PC-9 (cell line): ENCODE measurements around the gene HOOK2. TPM values are rescaled to one million over a fixed set of nuclear protein-coding genes. Genes with fewer than 3 reads are reported as not detected.
A peak's percentile ranks its signal among the peaks of the same experiment; 100 is the strongest.
"Not testable (repeated sequence)": the region's sequence is repeated elsewhere in the genome, so short reads cannot be mapped to it uniquely, and the experiment has no call there.

ENCODE experiments used
- BruUV-seq: library from RNA; stranded (reverse); fragments of 400-500 nt; replicated peaks from 2 replicates; lab custom pipeline; 2021; lab: Mats Ljungman, UMichigan
- CTCF ChIA-PET: fragments of 300-600 bp; sonication (Branson Sonifier 250); formaldehyde crosslinking; loops from one replicate; lab custom pipeline; 2022; ENCODE audit warnings: antibody characterized with exemption; lab: Charles Lee
- POLR2A ChIA-PET: fragments of 300-600 bp; sonication (Branson Sonifier 250); formaldehyde crosslinking; loops from one replicate; lab custom pipeline; 2022; ENCODE audit warnings: antibody characterized with exemption; ENCODE audit not compliant: unreplicated experiment; lab: Charles Lee
- DNase-seq, 2 experiments: peaks; one replicate each; pipeline versions ENCODE4 v3.0.0 to v3.0.0-alpha.2; 2015 to 2022; ENCODE audit warnings: mixed read lengths in 1 of 2
- H2AFZ ChIP-seq: fragments of 200-600 bp; sonication (generic); 2 replicates; pipeline ENCODE4 v1.8.1; 2017; ENCODE audit warnings: antibody characterized with exemption
- H3F3A ChIP-seq: fragments of 200-600 bp; sonication (generic); 2 replicates; pipeline ENCODE4 v1.8.1; 2017; ENCODE audit warnings: antibody characterized with exemption, mild to moderate bottlenecking, low read depth; ENCODE audit not compliant: insufficient read depth
- H3K27ac ChIP-seq: fragments of 200-600 bp; sonication (generic); 2 replicates; pipeline ENCODE4 v1.6.1; 2016; ENCODE audit warnings: mixed run types
- H3K27me3 ChIP-seq: fragments of 200-600 bp; sonication (generic); 2 replicates; pipeline ENCODE4 v1.6.1; 2016; ENCODE audit warnings: low read depth, mixed run types; ENCODE audit not compliant: insufficient read depth
- H3K36me3 ChIP-seq: fragments of 200-600 bp; sonication (generic); 2 replicates; pipeline ENCODE4 v1.6.1; 2016; ENCODE audit warnings: low read depth, mixed run types
- H3K4me1 ChIP-seq: fragments of 200-600 bp; sonication (generic); replicated peaks from 2 replicates; pipeline ENCODE4 v1.6.1; 2016; ENCODE audit warnings: mixed run types; ENCODE audit not compliant: insufficient read depth
- H3K4me2 ChIP-seq: fragments of 200-600 bp; sonication (generic); 2 replicates; pipeline ENCODE4 v1.6.1; 2017; ENCODE audit warnings: mixed run types
- H3K4me3 ChIP-seq: fragments of 200-600 bp; sonication (generic); 2 replicates; pipeline ENCODE4 v1.6.1; 2016; ENCODE audit warnings: mixed run types
- H3K79me2 ChIP-seq: fragments of 200-600 bp; sonication (generic); 2 replicates; pipeline ENCODE4 v1.6.1; 2017; ENCODE audit warnings: low read depth, mixed run types
- H3K9me2 ChIP-seq: fragments of 200-600 bp; sonication (generic); 2 replicates; pipeline ENCODE4 v1.8.1; 2017; ENCODE audit warnings: mild to moderate bottlenecking; ENCODE audit not compliant: insufficient read depth
- H3K9me3 ChIP-seq: fragments of 200-600 bp; sonication (generic); 2 replicates; pipeline ENCODE4 v1.8.1; 2016; ENCODE audit warnings: low read depth; ENCODE audit not compliant: insufficient read depth
- H4K20me1 ChIP-seq: fragments of 200-600 bp; sonication (generic); 2 replicates; pipeline ENCODE4 v1.8.1; 2017; ENCODE audit not compliant: insufficient read depth
- CTCF ChIP-seq: fragments of 200-600 bp; sonication (generic); conservative IDR thresholded peaks from 2 replicates; pipeline ENCODE4 v1.6.1; 2017; ENCODE audit warnings: mixed run types, antibody characterized with exemption, mild to moderate bottlenecking, moderate library complexity
- EZH2 ChIP-seq: fragments of 200-600 bp; sonication (generic); IDR thresholded peaks from 2 replicates; pipeline ENCODE4 v1.8.0; 2017; ENCODE audit warnings: antibody characterized with exemption, low read depth
- intact Hi-C: fragments of 100-400 bp; cut with micrococcal nuclease; formaldehyde crosslinking; loops from one replicate; pipeline ENCODE4 v1.10.0; 2022; ENCODE audit not compliant: unreplicated experiment
- total RNA-seq: library from RNA; stranded (reverse); gene quantifications from 2 replicates; pipeline ENCODE4 v1.2.3, GENCODE V29; 2021

The HOOK2 gene
- total RNA-seq, 1 experiment from 2014 or later, result 109 TPM

- Histone ChIP-seq H3K4me1 (peaks cover 27% of the 10 kb centered on the region), H3F3A (peaks cover 59% of the 10 kb centered on the region), H3K4me3 (peak overlapping the region; percentile 89), H3K36me3 (0 out of 2 replicates have a peak, but pooled peaks cover 7% of the 10 kb centered on the region), H3K79me2 (peaks cover 22% of the 10 kb centered on the region), H3K9me3 (no peaks in the 10 kb centered on the region), H4K20me1 (0 out of 2 replicates have a peak, but pooled peaks cover 5% of the 10 kb centered on the region), H3K27ac (no peak overlapping the region), H3K9me2 (no peaks in the 10 kb centered on the region), H3K4me2 (peak overlapping the region; percentile 95), H3K27me3 (no peaks in the 10 kb centered on the region), H2AFZ (peak overlapping the region; percentile 92)
- no peak for DNase-seq
- ChIA-PET POLR2A (interaction anchor here (0.5 to 0.7 kb wide), 2 partner anchors 23 to 34 kb away, joined by 3 read pairs; no protein-coding TSS in a partner anchor), CTCF (interaction anchor here (0.6 to 1.3 kb wide), 2 partner anchors 23 to 34 kb away, joined by 3 to 4 read pairs; no protein-coding TSS in a partner anchor)
- BruUV-seq, result TSS peak; percentile 49
- intact Hi-C loops, result no loop called here
- TF ChIP-seq CTCF, result no peak
- TF ChIP-seq EZH2, result no peak
Observed at GRCh38 chr19:12800923-12801465, 25.6 kb upstream of the HOOK2 start.

- peak overlapping the region; percentile 89 for H3K4me3 ChIP-seq
- POLR2A ChIA-PET, result interaction anchor here (0.5 kb wide), 1 partner anchor 23 kb away, joined by 3 read pairs; no protein-coding TSS in a partner anchor
- TF ChIP-seq CTCF, result no peak
- no peak for TF ChIP-seq EZH2
- CTCF ChIA-PET, result interaction anchor here (0.6 to 1.3 kb wide), 2 partner anchors 22 to 33 kb away, joined by 3 to 4 read pairs; no protein-coding TSS in a partner anchor
- H3K27me3 ChIP-seq, result no peaks in the 10 kb centered on the region
- H3K4me2 ChIP-seq, result peak overlapping the region; percentile 95
- H3K79me2 ChIP-seq, result peaks cover 22% of the 10 kb centered on the region
- DNase-seq, result no peak
- H3K36me3 ChIP-seq, result 0 out of 2 replicates have a peak, but pooled peaks cover 7% of the 10 kb centered on the region
- peaks cover 32% of the 10 kb centered on the region for H3K4me1 ChIP-seq
- H4K20me1 ChIP-seq, result 0 out of 2 replicates have a peak, but pooled peaks cover 5% of the 10 kb centered on the region
- H3K27ac ChIP-seq, result no peak overlapping the region
- H2AFZ ChIP-seq, result no peak overlapping the region
- intact Hi-C loops, result no loop called here
- no TSS peak for BruUV-seq
- H3K9me3 ChIP-seq, result no peaks in the 10 kb centered on the region
- no peaks in the 10 kb centered on the region for H3K9me2 ChIP-seq
- peaks cover 63% of the 10 kb centered on the region for H3F3A ChIP-seq
Observed at GRCh38 chr19:12800466-12800770, 25.1 kb upstream of the HOOK2 start.

- Histone ChIP-seq H3K4me2 (peak overlapping the region; percentile 95), H2AFZ (no peak overlapping the region), H3K4me3 (peak overlapping the region; percentile 89), H3K79me2 (peaks cover 25% of the 10 kb centered on the region), H4K20me1 (0 out of 2 replicates have a peak, but pooled peaks cover 5% of the 10 kb centered on the region), H3K27me3 (no peaks in the 10 kb centered on the region), H3K9me2 (no peaks in the 10 kb centered on the region), H3F3A (peaks cover 67% of the 10 kb centered on the region), H3K4me1 (peaks cover 37% of the 10 kb centered on the region), H3K9me3 (no peaks in the 10 kb centered on the region), H3K36me3 (0 out of 2 replicates have a peak, but pooled peaks cover 7% of the 10 kb centered on the region), H3K27ac (no peak overlapping the region)
- TF ChIP-seq EZH2 (no peak), CTCF (no peak)
- BruUV-seq, result no TSS peak
- ChIA-PET POLR2A (interaction anchor here (0.7 kb wide), 2 partner anchors 112 to 234 kb away, joined by 4 to 5 read pairs; no protein-coding TSS in a partner anchor), CTCF (no interaction called here)
- no peak for DNase-seq
- intact Hi-C loops, result no loop called here
Observed at GRCh38 chr19:12799742-12800465, 24.6 kb upstream of the HOOK2 start.

GRCh38 chr19:12797607-12798006 is 22.3 kb upstream of the HOOK2 start:
- H3K36me3 ChIP-seq, H3K27me3 ChIP-seq, H3K27ac ChIP-seq, H3K4me3 ChIP-seq, H3K9me3 ChIP-seq, DNase-seq, POLR2A ChIA-PET, H3K9me2 ChIP-seq, H3K4me2 ChIP-seq, H2AFZ ChIP-seq, BruUV-seq: not testable (repeated sequence)
- CTCF ChIA-PET, result interaction anchor here (0.7 to 1.3 kb wide), 2 partner anchors 23 to 45 kb away, joined by 9 to 20 read pairs; no protein-coding TSS in a partner anchor
- peaks cover 38% of the 10 kb centered on the region for H3K4me1 ChIP-seq
- peaks cover 73% of the 10 kb centered on the region for H3F3A ChIP-seq
- intact Hi-C loops, result loop anchor here (2.0 kb wide), 2 partner anchors 31 to 49 kb away; no protein-coding TSS in a partner anchor
- peaks cover 11% of the 10 kb centered on the region for H4K20me1 ChIP-seq
- H3K79me2 ChIP-seq, result peaks cover 41% of the 10 kb centered on the region
